KMS-11 (cell line): ENCODE data around the gene WIPI1.

Source experiments
- H2AFZ ChIP-seq: fragments of 200-600 bp; sonication (generic); 2 replicates; pipeline ENCODE4 v1.6.1; 2016; ENCODE audit warnings: antibody characterized with exemption, mixed run types, low read depth
- H3K27ac ChIP-seq: fragments of 200-600 bp; sonication (generic); 2 replicates; pipeline ENCODE4 v1.6.1; 2016; ENCODE audit warnings: mild to moderate bottlenecking, mixed run types
- H3K27me3 ChIP-seq: fragments of 200-600 bp; sonication (generic); 2 replicates; pipeline ENCODE4 v1.6.1; 2017; ENCODE audit warnings: mild to moderate bottlenecking, low read depth, mixed run types, moderate library complexity; ENCODE audit not compliant: insufficient read depth
- H3K36me3 ChIP-seq: fragments of 200-600 bp; sonication (generic); 2 replicates; pipeline ENCODE4 v1.6.1; 2017; ENCODE audit warnings: mild to moderate bottlenecking, mixed run types; ENCODE audit not compliant: insufficient read depth
- H3K4me1 ChIP-seq: fragments of 200-600 bp; sonication (generic); 2 replicates; pipeline ENCODE4 v1.6.1; 2016; ENCODE audit warnings: mild to moderate bottlenecking, low read depth, mixed run types; ENCODE audit not compliant: poor library complexity, severe bottlenecking
- H3K4me2 ChIP-seq: fragments of 200-600 bp; sonication (generic); 2 replicates; pipeline ENCODE4 v1.7.0; 2016; ENCODE audit warnings: mild to moderate bottlenecking, mixed run types
- H3K4me3 ChIP-seq: fragments of 200-600 bp; sonication (generic); IDR thresholded peaks from 2 replicates; pipeline ENCODE4 v1.6.1; 2017; ENCODE audit warnings: low read depth, low read length, mixed read lengths; ENCODE audit not compliant: insufficient read depth
- H3K79me2 ChIP-seq: fragments of 200-600 bp; sonication (generic); 2 replicates; pipeline ENCODE4 v1.6.1; 2016; ENCODE audit warnings: low read depth, mixed run types; ENCODE audit not compliant: insufficient read depth
- H3K9ac ChIP-seq: fragments of 200-600 bp; sonication (generic); 2 replicates; pipeline ENCODE4 v1.6.1; 2016; ENCODE audit warnings: mild to moderate bottlenecking, mixed run types
- H4K20me1 ChIP-seq: fragments of 200-600 bp; sonication (generic); 2 replicates; pipeline ENCODE4 v1.6.1; 2016; ENCODE audit warnings: mild to moderate bottlenecking, mixed run types; ENCODE audit not compliant: insufficient read depth
- CTCF ChIP-seq: fragments of 200-600 bp; sonication (generic); conservative IDR thresholded peaks from 2 replicates; pipeline ENCODE4 v1.6.1; 2017; ENCODE audit warnings: low read depth, mild to moderate bottlenecking, antibody characterized with exemption, low read length, moderate library complexity, mixed read lengths

WIPI1 gene

DNA sequence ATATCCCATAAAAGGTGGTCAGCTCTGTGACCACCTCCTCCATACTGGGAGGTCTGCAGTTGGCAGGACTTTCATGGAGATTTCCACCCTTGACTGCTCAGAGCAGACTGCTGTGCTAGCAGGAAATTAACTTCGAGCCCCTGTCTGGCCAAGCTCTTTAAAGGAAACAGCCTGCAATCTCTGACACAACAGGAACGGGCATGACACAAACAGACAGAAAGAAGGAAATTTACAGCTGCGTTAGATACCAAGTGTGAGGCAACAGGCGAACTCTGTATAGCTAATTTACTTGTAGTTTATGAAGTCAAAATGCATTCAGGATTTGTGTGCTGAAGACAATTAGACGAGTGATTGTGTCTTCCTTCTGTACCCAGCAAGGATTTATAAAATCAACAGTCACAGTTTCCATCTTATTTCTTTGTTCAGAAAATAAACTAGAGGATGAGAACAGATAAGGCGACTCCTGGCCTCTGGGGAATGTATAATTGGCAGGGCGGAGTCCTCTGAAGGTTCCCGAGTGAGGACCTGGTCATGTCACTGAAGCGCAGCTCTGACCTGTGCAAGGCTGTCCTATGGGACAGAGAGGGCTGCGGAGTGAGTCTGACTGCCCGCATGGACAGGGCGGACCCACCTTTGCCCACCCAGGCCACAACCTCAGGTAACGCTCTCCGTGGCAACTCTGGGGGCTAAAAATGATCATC is 16.1 kb downstream of the WIPI1 start:
- Histone ChIP-seq H3K27me3 (no peaks in the 10 kb centered on the region), H3K9ac (no peak overlapping the region), H3K79me2 (no peaks in the 10 kb centered on the region), H3K36me3 (no peaks in the 10 kb centered on the region), H4K20me1 (no peaks in the 10 kb centered on the region), H3K4me3 (no peak overlapping the region), H2AFZ (no peak overlapping the region), H3K27ac (no peak overlapping the region), H3K4me2 (no peak overlapping the region), H3K4me1 (peaks cover 28% of the 10 kb centered on the region)
- no peak for TF ChIP-seq CTCF

DNA sequence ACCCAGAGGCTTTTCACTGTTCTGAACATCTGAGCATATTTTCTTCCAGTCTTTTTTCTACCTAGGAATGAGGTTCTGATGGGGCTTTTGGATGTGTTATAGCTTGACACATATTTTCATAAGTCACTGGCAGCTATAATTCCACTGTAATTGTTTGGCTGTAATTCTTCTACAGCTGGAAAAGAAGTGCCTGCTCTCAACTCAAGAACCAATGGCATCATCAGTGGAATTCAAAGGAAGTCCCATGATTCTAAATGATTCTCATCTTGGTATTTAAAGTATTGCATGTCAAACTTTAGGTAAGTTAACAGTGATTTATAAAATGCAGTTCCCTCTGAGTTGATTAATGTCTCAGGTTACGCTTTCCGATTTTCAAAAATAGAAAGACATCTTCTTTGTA is 16.8 kb downstream of the WIPI1 start:
- H3K4me1 ChIP-seq, result peaks cover 35% of the 10 kb centered on the region
- H3K27ac ChIP-seq, result no peak overlapping the region
- H3K79me2 ChIP-seq, result no peaks in the 10 kb centered on the region
- H3K36me3 ChIP-seq, result no peaks in the 10 kb centered on the region
- no peak overlapping the region for H2AFZ ChIP-seq
- no peaks in the 10 kb centered on the region for H3K27me3 ChIP-seq
- H3K9ac ChIP-seq, result no peak overlapping the region
- H3K4me2 ChIP-seq, result no peak overlapping the region
- H4K20me1 ChIP-seq, result no peaks in the 10 kb centered on the region
- no peak for TF ChIP-seq CTCF
- no peak overlapping the region for H3K4me3 ChIP-seq

DNA sequence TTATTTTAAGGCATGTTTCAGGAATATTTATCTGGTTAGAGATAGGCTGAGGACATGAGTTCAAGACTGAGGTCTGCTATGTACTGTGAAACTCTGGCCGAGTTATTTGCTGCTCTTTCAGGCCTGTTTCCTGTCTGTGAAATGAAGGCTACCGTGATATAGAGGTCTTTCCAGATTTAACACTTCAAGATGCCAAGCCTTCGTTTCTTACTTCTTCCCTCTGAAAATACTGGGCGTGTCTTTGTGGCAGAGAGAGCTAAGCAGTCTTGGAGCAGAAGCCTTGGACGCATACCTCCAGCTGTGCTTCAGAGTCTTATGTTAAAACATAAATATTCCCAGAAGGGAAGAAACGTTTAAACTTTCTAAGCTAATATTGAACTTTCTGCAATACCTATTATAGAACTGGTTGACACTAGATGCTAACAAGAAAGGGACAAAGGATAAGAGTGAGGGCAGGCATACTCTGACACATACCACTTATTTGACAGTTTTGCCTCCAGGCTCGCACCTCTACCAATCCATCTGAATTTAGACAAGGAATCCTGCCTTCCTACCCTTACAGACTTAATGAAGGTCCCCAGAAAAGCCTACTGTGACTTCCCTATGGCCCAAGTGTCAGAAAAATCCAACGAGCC is 17.5 kb downstream of the WIPI1 start:
- Histone ChIP-seq H3K27me3 (no peaks in the 10 kb centered on the region), H3K9ac (no peak overlapping the region), H2AFZ (no peak overlapping the region), H3K79me2 (no peaks in the 10 kb centered on the region), H3K4me2 (no peak overlapping the region), H3K4me3 (no peak overlapping the region), H3K36me3 (no peaks in the 10 kb centered on the region), H4K20me1 (no peaks in the 10 kb centered on the region), H3K4me1 (peaks cover 40% of the 10 kb centered on the region), H3K27ac (no peak overlapping the region)
- TF ChIP-seq CTCF, result no peak

- no peak for TF ChIP-seq CTCF
- Histone ChIP-seq H3K79me2 (no peaks in the 10 kb centered on the region), H3K9ac (peak overlapping the region; percentile 14; the same call in 1 of the 2 replicates), H3K4me1 (peaks cover 40% of the 10 kb centered on the region), H3K4me3 (no peak overlapping the region), H3K4me2 (peak overlapping the region; percentile 78), H4K20me1 (no peaks in the 10 kb centered on the region), H3K36me3 (no peaks in the 10 kb centered on the region), H2AFZ (peak overlapping the region; percentile 59), H3K27me3 (no peaks in the 10 kb centered on the region), H3K27ac (peak overlapping the region; percentile 71)
These were observed 19.1 kb downstream of the WIPI1 start for GRCh38 chr17:68437979-68438822.
